GM23248 (cell line): ENCODE measurements around the gene UBE4A. TPM values are rescaled to one million over a fixed set of nuclear protein-coding genes. Genes with fewer than 3 reads are reported as not detected.

ENCODE experiments used
- DNase-seq: peaks from one replicate; pipeline ENCODE4 v3.0.0-alpha.2; 2015
- H2AFZ ChIP-seq: fragments of 200-600 bp; sonication (generic); 2 replicates; pipeline ENCODE4 v1.6.1; 2016; ENCODE audit warnings: antibody characterized with exemption
- H3F3A ChIP-seq: fragments of 200-600 bp; sonication (generic); 2 replicates; pipeline ENCODE4 v1.6.1; 2016; ENCODE audit warnings: mild to moderate bottlenecking, antibody characterized with exemption, mixed run types; ENCODE audit not compliant: insufficient read depth
- H3K27ac ChIP-seq: fragments of 200-600 bp; sonication (generic); 2 replicates; pipeline ENCODE4 v1.5.1; 2016; ENCODE audit warnings: mild to moderate bottlenecking
- H3K27me3 ChIP-seq: fragments of 200-600 bp; sonication (generic); replicated peaks from 2 replicates; pipeline ENCODE4 v1.6.1; 2016; ENCODE audit warnings: mild to moderate bottlenecking; ENCODE audit not compliant: insufficient read depth
- H3K36me3 ChIP-seq: fragments of 200-600 bp; sonication (generic); 2 replicates; pipeline ENCODE4 v1.6.1; 2016; ENCODE audit warnings: low read depth, mild to moderate bottlenecking
- H3K4me1 ChIP-seq: fragments of 200-600 bp; sonication (generic); 2 replicates; pipeline ENCODE4 v1.6.1; 2016; ENCODE audit warnings: mild to moderate bottlenecking; ENCODE audit not compliant: insufficient read depth
- H3K4me2 ChIP-seq: fragments of 200-600 bp; sonication (generic); one replicate; pipeline ENCODE4 v1.6.1; 2016; ENCODE audit warnings: mild to moderate bottlenecking; ENCODE audit not compliant: unreplicated experiment
- H3K4me3 ChIP-seq: fragments of 200-600 bp; sonication (generic); 2 replicates; pipeline ENCODE4 v1.5.1; 2016; ENCODE audit warnings: mild to moderate bottlenecking
- H3K79me2 ChIP-seq: fragments of 200-600 bp; sonication (generic); 2 replicates; pipeline ENCODE4 v1.6.1; 2016; ENCODE audit warnings: mild to moderate bottlenecking; ENCODE audit not compliant: insufficient read depth
- H3K9ac ChIP-seq: fragments of 200-600 bp; sonication (generic); 2 replicates; pipeline ENCODE4 v1.6.1; 2016; ENCODE audit warnings: mild to moderate bottlenecking
- H3K9me2 ChIP-seq: fragments of 200-600 bp; sonication (generic); 2 replicates; pipeline ENCODE4 v1.6.1; 2016; ENCODE audit warnings: mixed run types, mild to moderate bottlenecking, moderate library complexity; ENCODE audit not compliant: insufficient read depth
- H3K9me3 ChIP-seq: fragments of 200-600 bp; sonication (generic); one replicate; pipeline ENCODE4 v1.6.1; 2017; ENCODE audit warnings: low read depth
- H4K20me1 ChIP-seq: fragments of 200-600 bp; sonication (generic); 2 replicates; pipeline ENCODE4 v1.6.0; 2016; ENCODE audit not compliant: insufficient read depth
- EZH2 ChIP-seq: fragments of 200-600 bp; sonication (generic); IDR thresholded peaks from 2 replicates; pipeline ENCODE4 v1.6.1; 2018; ENCODE audit warnings: antibody characterized with exemption, mild to moderate bottlenecking; ENCODE audit not compliant: insufficient read depth, poor library complexity, severe bottlenecking
- EZH2phosphoT487 ChIP-seq: fragments of 200-600 bp; sonication (generic); IDR thresholded peaks from 2 replicates; pipeline ENCODE4 v1.6.1; 2018; ENCODE audit warnings: antibody characterized with exemption, moderate library complexity, mild to moderate bottlenecking, low read depth; ENCODE audit not compliant: insufficient read depth
- WGBS, 2 experiments: methylation state at CpG; one replicate each; pipeline ENCODE4 v1.1.6; 2015 to 2017; ENCODE audit warnings: low lambda C conversion rate in 2 of 2, low coverage in 1 of 2; ENCODE audit errors: missing lambda C conversion rate in 2 of 2; 5-methylcytosine and 5-hydroxymethylcytosine counted together
- in situ Hi-C: fragments of 300-500 bp; cut with MboI; formaldehyde crosslinking; loops from 2 replicates; pipeline ENCODE4 v1.15.0; 2020
- polyA plus RNA-seq: library from polyadenylated mRNA; unstranded; fragments of >200 nt; fragmentation: Nextera tagmentation; extraction: Ambion mirVana; gene quantifications from 2 replicates; pipeline ENCODE4 v1.2.1, GENCODE V29; 2016
- total RNA-seq: library from RNA; depleted of rRNA; stranded (reverse); fragments of >200 nt; shearing (Covaris generic); gene quantifications from 2 replicates; pipeline ENCODE4 v1.2.3, GENCODE V29; 2014

The UBE4A gene
- total and polyA plus RNA-seq, 2 experiments from 2014 or later, result 25.4 to 50.6 TPM

GRCh38 chr11:118339281-118339961 lies 20.0 kb upstream of the UBE4A start:
- Histone ChIP-seq H3K79me2 (no peaks in the 10 kb centered on the region), H3K4me1 (no peaks in the 10 kb centered on the region), H3K27ac (no peak overlapping the region), H3F3A (no peaks in the 10 kb centered on the region), H2AFZ (no peak overlapping the region), H3K4me3 (no peak overlapping the region), H3K36me3 (no peaks in the 10 kb centered on the region), H3K9me2 (no peaks in the 10 kb centered on the region), H3K9me3 (no peaks in the 10 kb centered on the region), H3K27me3 (no peaks in the 10 kb centered on the region), H3K4me2 (no peak overlapping the region), H4K20me1 (no peaks in the 10 kb centered on the region), H3K9ac (no peak overlapping the region)
- no peak for DNase-seq
- in situ Hi-C loops, result no loop called here
- TF ChIP-seq EZH2phosphoT487 (no peak), EZH2 (no peak)
- WGBS, 2 experiments, result 32 to 38% methylated on average over 5 of the region's 5 CpGs

GRCh38 chr11:118340449-118340848 lies 19.0 kb upstream of the UBE4A start:
- no peaks in the 10 kb centered on the region for H3K4me1 ChIP-seq
- no peak overlapping the region for H2AFZ ChIP-seq
- no peak overlapping the region for H3K4me3 ChIP-seq
- H3F3A ChIP-seq, result no peaks in the 10 kb centered on the region
- WGBS, 2 experiments, result 40 to 53% methylated on average over 3 of the region's 3 CpGs
- no peak overlapping the region for H3K4me2 ChIP-seq
- H3K9me3 ChIP-seq, result no peaks in the 10 kb centered on the region
- DNase-seq, result no peak
- TF ChIP-seq EZH2 (no peak), EZH2phosphoT487 (no peak)
- in situ Hi-C loops, result loop anchor here (10.0 kb wide), 1 partner anchor 146 kb away; no protein-coding TSS in a partner anchor
- no peaks in the 10 kb centered on the region for H3K9me2 ChIP-seq
- H3K27ac ChIP-seq, result no peak overlapping the region
- H3K27me3 ChIP-seq, result no peaks in the 10 kb centered on the region; the same call in 1 of the 2 replicates
- H3K79me2 ChIP-seq, result no peaks in the 10 kb centered on the region
- H4K20me1 ChIP-seq, result no peaks in the 10 kb centered on the region
- no peaks in the 10 kb centered on the region for H3K36me3 ChIP-seq
- no peak overlapping the region for H3K9ac ChIP-seq

GRCh38 chr11:118341261-118341660 lies 18.1 kb upstream of the UBE4A start:
- DNase-seq, result no peak
- H3K27ac ChIP-seq, result no peak overlapping the region
- in situ Hi-C loops, result loop anchor here (10.0 kb wide), 1 partner anchor 146 kb away; no protein-coding TSS in a partner anchor
- WGBS, 2 experiments, result 54 to 63% methylated on average over 3 of the region's 3 CpGs
- H3K4me1 ChIP-seq, result no peaks in the 10 kb centered on the region
- H3K9me2 ChIP-seq, result no peaks in the 10 kb centered on the region
- no peaks in the 10 kb centered on the region for H3F3A ChIP-seq
- H4K20me1 ChIP-seq, result no peaks in the 10 kb centered on the region
- H3K27me3 ChIP-seq, result no peaks in the 10 kb centered on the region; the same call in 1 of the 2 replicates
- no peak overlapping the region for H3K4me3 ChIP-seq
- H3K9me3 ChIP-seq, result no peaks in the 10 kb centered on the region
- H3K9ac ChIP-seq, result no peak overlapping the region
- no peak overlapping the region for H3K4me2 ChIP-seq
- TF ChIP-seq EZH2phosphoT487 (no peak), EZH2 (no peak)
- H2AFZ ChIP-seq, result no peak overlapping the region
- H3K79me2 ChIP-seq, result no peaks in the 10 kb centered on the region
- H3K36me3 ChIP-seq, result no peaks in the 10 kb centered on the region

- TF ChIP-seq EZH2 (no peak), EZH2phosphoT487 (no peak)
- Histone ChIP-seq H4K20me1 (no peaks in the 10 kb centered on the region), H3F3A (no peaks in the 10 kb centered on the region), H3K4me3 (no peak overlapping the region), H3K36me3 (no peaks in the 10 kb centered on the region), H3K79me2 (no peaks in the 10 kb centered on the region), H3K4me1 (no peaks in the 10 kb centered on the region), H3K9me2 (no peaks in the 10 kb centered on the region), H3K4me2 (no peak overlapping the region), H3K27ac (no peak overlapping the region), H2AFZ (no peak overlapping the region), H3K9ac (no peak overlapping the region), H3K27me3 (peaks cover 1% of the 10 kb centered on the region), H3K9me3 (no peaks in the 10 kb centered on the region)
- in situ Hi-C loops, result loop anchor here (10.0 kb wide), 1 partner anchor 147 kb away; no protein-coding TSS in a partner anchor
- no peak for DNase-seq
- 40 to 54% methylated on average over 5 of the region's 5 CpGs for WGBS, 2 experiments
These were observed 17.4 kb upstream of the UBE4A start for GRCh38 chr11:118341815-118342489.
